ENCODE results near the gene MBP. TPM values are rescaled to one million over a fixed set of nuclear protein-coding genes. Genes with fewer than 3 reads are reported as not detected.

The MBP gene
- total RNA-seq, 1 donor from 2014 or later: 90.6 TPM

- Histone ChIP-seq H3K4me3 (no peak overlapping the region), H3K4me1 (peaks cover 5% of the 10 kb centered on the region), H3K27ac (no peak overlapping the region), H3K27me3 (ENCODE audit: low read depth) (no peaks in the 10 kb centered on the region), H3K36me3 (peaks cover 8% of the 10 kb centered on the region), H3K9me3 (no peaks in the 10 kb centered on the region)
- ATAC-seq: no peak
- intact Hi-C loops (cut with DNase I): no loop called here
- no peak for TF ChIP-seq CTCF (IDR thresholded peaks at IDR 0.05)
- no peak for DNase-seq
Measured at GRCh38 chr18:77035380-77036187, 97.0 kb downstream of the MBP start.

- TF ChIP-seq CTCF (IDR thresholded peaks at IDR 0.05): no peak
- intact Hi-C loops (cut with DNase I): no loop called here
Measured at GRCh38 chr18:77033575-77033974, 99.0 kb downstream of the MBP start.

GRCh38 chr18:77032181-77032701, 100.3 kb downstream of the MBP start:
- no peaks in the 10 kb centered on the region for H3K9me3 ChIP-seq
- H3K4me1 ChIP-seq: no peaks in the 10 kb centered on the region
- DNase-seq (no peak), ATAC-seq (peak; percentile 23 to 58)
- intact Hi-C loops (cut with DNase I): no loop called here
- H3K36me3 ChIP-seq: peaks cover 8% of the 10 kb centered on the region
- no peak overlapping the region for H3K4me3 ChIP-seq
- no peak overlapping the region for H3K27ac ChIP-seq
- no peaks in the 10 kb centered on the region for H3K27me3 ChIP-seq (ENCODE audit: low read depth)
- no peak for TF ChIP-seq CTCF (IDR thresholded peaks at IDR 0.05)

More at GRCh38 chr18:77033575-77033974, 99.0 kb downstream of the MBP start:
- peaks cover 8% of the 10 kb centered on the region for H3K36me3 ChIP-seq
- DNase-seq (no peak), ATAC-seq (no peak)
- no peaks in the 10 kb centered on the region for H3K9me3 ChIP-seq
- no peak overlapping the region for H3K4me3 ChIP-seq
- no peaks in the 10 kb centered on the region for H3K27me3 ChIP-seq (ENCODE audit: low read depth)
- no peak overlapping the region for H3K27ac ChIP-seq
- H3K4me1 ChIP-seq: no peaks in the 10 kb centered on the region

GRCh38 chr18:77031662-77032061, 100.9 kb downstream of the MBP start:
- Histone ChIP-seq H3K4me1 (no peaks in the 10 kb centered on the region), H3K27ac (no peak overlapping the region), H3K4me3 (no peak overlapping the region), H3K27me3 (ENCODE audit: low read depth) (no peaks in the 10 kb centered on the region), H3K9me3 (no peaks in the 10 kb centered on the region), H3K36me3 (peaks cover 8% of the 10 kb centered on the region)
- ATAC-seq (peak in 1 of 2 donors; percentile 9), DNase-seq (no peak)
- TF ChIP-seq CTCF (IDR thresholded peaks at IDR 0.05): no peak
- intact Hi-C loops (cut with DNase I): no loop called here

- H3K36me3 ChIP-seq: peaks cover 17% of the 10 kb centered on the region
- H3K4me3 ChIP-seq: no peak overlapping the region
- DNase-seq (no peak), ATAC-seq (no peak)
- intact Hi-C loops (cut with DNase I): no loop called here
- H3K27ac ChIP-seq: no peak overlapping the region
- no peaks in the 10 kb centered on the region for H3K9me3 ChIP-seq
- H3K27me3 ChIP-seq (ENCODE audit: low read depth): no peaks in the 10 kb centered on the region
- TF ChIP-seq CTCF (IDR thresholded peaks at IDR 0.05): no peak
- no peaks in the 10 kb centered on the region for H3K4me1 ChIP-seq
Measured at GRCh38 chr18:77030201-77030600, 102.4 kb downstream of the MBP start.

All from lower lobe of right lung (tissue), 2 donors.